Upper lobe of left lung (tissue), 6 donors: ENCODE data around the gene ZSCAN21. TPM values are rescaled to one million over a fixed set of nuclear protein-coding genes. Genes with fewer than 3 reads are reported as not detected.

ENCODE experiments used
- ATAC-seq, 2 donors: fragments of 200-7000 bp; cut with Tn5 transposase; one replicate each; pipeline ENCODE4 v1.9.1; 2022; ENCODE audit warnings: mild to moderate bottlenecking in 2 of 2, moderate library complexity in 2 of 2; ENCODE audit not compliant: low FRiP score in 2 of 2
- DNase-seq, 2 donors: peaks; one replicate each; pipeline ENCODE4 v3.0.0-alpha.2; 2019 to 2020
- H3K27ac ChIP-seq, 4 donors: fragments of 200-600 bp; sonication (generic); one replicate each; pipeline ENCODE4 v1.5.1; 2016 to 2019
- H3K27me3 ChIP-seq, 4 donors: fragments of 200-600 bp; sonication (generic); one replicate each; pipeline ENCODE4 v1.5.1; 2017 to 2019
- H3K36me3 ChIP-seq, 4 donors: fragments of 200-600 bp; sonication (generic); one replicate each; pipeline ENCODE4 v1.5.1; 2016 to 2019
- H3K4me1 ChIP-seq, 4 donors: fragments of 200-600 bp; sonication (generic); one replicate each; pipeline ENCODE4 v1.5.1; 2018 to 2019
- H3K4me3 ChIP-seq, 4 donors: fragments of 200-600 bp; sonication (generic); one replicate each; pipeline ENCODE4 v1.5.1; 2017 to 2019; ENCODE audit warnings: mild to moderate bottlenecking in 2 of 4, moderate library complexity in 1 of 4
- H3K9me3 ChIP-seq, 4 donors: fragments of 200-600 bp; sonication (generic); one replicate each; pipeline ENCODE4 v1.5.1; 2018 to 2019
- CTCF ChIP-seq, 6 experiments: fragments of 450-650 bp in 4 of 6; fragments of 200-600 bp in 2 of 6; sonication (generic) in 2 of 6; IDR thresholded peaks; one replicate each; pipeline ENCODE4 v1.5.1; 2016 to 2019; ENCODE audit warnings: antibody characterized with exemption in 6 of 6
- EP300 ChIP-seq, 4 donors: sonication (generic); formaldehyde crosslinking; IDR thresholded peaks; one replicate each; pipeline ENCODE4 v1.5.1; 2017; ENCODE audit warnings: antibody characterized with exemption in 4 of 4, control low read depth in 2 of 4
- POLR2A ChIP-seq, 4 donors: fragments of 450-650 bp; IDR thresholded peaks; one replicate each; pipeline ENCODE4 v1.5.1; 2016 to 2017; ENCODE audit warnings: antibody characterized with exemption in 4 of 4, mild to moderate bottlenecking in 2 of 4
- POLR2AphosphoS5 ChIP-seq, 2 donors: sonication (generic); formaldehyde crosslinking; IDR thresholded peaks; one replicate each; pipeline ENCODE4 v1.5.1; 2017; ENCODE audit warnings: antibody characterized with exemption in 2 of 2
- WGBS, 2 donors: methylation state at CpG; one replicate each; pipeline ENCODE4 v1.1.5; 2017 to 2018; 5-methylcytosine and 5-hydroxymethylcytosine counted together
- total RNA-seq, 6 donors: library from RNA; depleted of rRNA in 4 of 6; stranded (reverse); fragments of >200 nt in 4 of 6; gene quantifications; one replicate each; pipeline versions ENCODE4 v1.1.0 to v1.2.1, GENCODE V29; 2016 to 2021
- donor health status: DM: no; HTN: no; CAD: no; lungs with moderate emphysema.
- donor health status: DM: no; HTN: yes; CAD: no; lungs with severe emphysema.

ZSCAN21 gene
- total RNA-seq, 6 donors from 2014 or later = 8.6 to 17.8 (median 10.8) TPM

GRCh38 chr7:100071018-100071723 lies 21.6 kb downstream of the ZSCAN21 start:
- no peaks in the 10 kb centered on the region for H3K27me3 ChIP-seq
- DNase-seq (no peak), ATAC-seq (no peak)
- peaks cover 0 to 3% (median under 1%) of the 10 kb centered on the region in 4 donors for H3K4me1 ChIP-seq
- no peak overlapping the region for H3K4me3 ChIP-seq
- H3K9me3 ChIP-seq = peaks cover 22 to 28% (median 27%) of the 10 kb centered on the region in 4 donors
- WGBS, 2 donors = 95 to 96% methylated on average over 11 of the region's 11 CpGs
- peaks cover 49 to 82% (median 73%) of the 10 kb centered on the region in 4 donors for H3K36me3 ChIP-seq
- TF ChIP-seq POLR2AphosphoS5 (IDR thresholded peaks at IDR 0.05) = no peak
- TF ChIP-seq CTCF (IDR thresholded peaks at IDR 0.05) = no peak
- TF ChIP-seq EP300 (IDR thresholded peaks at IDR 0.05) = no peak
- TF ChIP-seq POLR2A (IDR thresholded peaks at IDR 0.05) = no peak
- H3K27ac ChIP-seq = no peak overlapping the region

GRCh38 chr7:100072462-100072861 lies 22.9 kb downstream of the ZSCAN21 start:
- peaks cover 57 to 87% (median 84%) of the 10 kb centered on the region in 4 donors for H3K36me3 ChIP-seq
- WGBS, 2 donors = 95 to 97% methylated on average over 10 of the region's 10 CpGs
- no peak overlapping the region for H3K27ac ChIP-seq
- no peak for DNase-seq
- H3K4me1 ChIP-seq = no peaks in the 10 kb centered on the region
- H3K9me3 ChIP-seq = peaks cover 22 to 28% (median 27%) of the 10 kb centered on the region in 4 donors
- TF ChIP-seq CTCF (IDR thresholded peaks at IDR 0.05) (no peak), POLR2AphosphoS5 (IDR thresholded peaks at IDR 0.05) (no peak), POLR2A (IDR thresholded peaks at IDR 0.05) (no peak)
- ATAC-seq = no peak
- H3K27me3 ChIP-seq = no peaks in the 10 kb centered on the region
- no peak overlapping the region for H3K4me3 ChIP-seq

DNA sequence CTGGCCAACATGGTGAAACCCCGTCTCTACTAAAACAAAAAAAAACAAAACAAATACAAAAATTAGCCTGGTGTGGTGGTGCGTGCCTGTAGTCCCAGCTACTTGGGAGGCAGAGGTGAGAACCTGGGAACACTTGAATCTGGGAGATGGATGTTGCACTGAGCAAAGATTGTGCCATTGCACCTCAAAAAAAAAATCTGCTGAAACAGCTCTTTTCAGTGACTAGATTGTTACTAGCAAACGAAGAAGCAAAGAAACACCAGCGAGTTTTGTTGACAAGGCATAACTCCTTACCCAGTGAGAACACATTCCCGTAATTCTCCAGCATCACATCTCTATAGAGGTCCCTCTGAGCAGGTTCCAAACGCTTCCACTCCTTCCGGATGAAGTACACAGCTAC lies 25.3 kb downstream of the ZSCAN21 start:
- WGBS, 2 donors = 95% methylated on average over 7 of the region's 7 CpGs

GRCh38 chr7:100075418-100075817 lies 25.8 kb downstream of the ZSCAN21 start:
- TF ChIP-seq CTCF (IDR thresholded peaks at IDR 0.05) (no peak), EP300 (IDR thresholded peaks at IDR 0.05) (no peak), POLR2A (IDR thresholded peaks at IDR 0.05) (no peak), POLR2AphosphoS5 (IDR thresholded peaks at IDR 0.05) (no peak)
- H3K27ac ChIP-seq = no peak overlapping the region
- WGBS, 2 donors = 93 to 94% methylated on average over 5 to 6 of the region's 6 CpGs
- H3K4me3 ChIP-seq = no peak overlapping the region
- no peak for DNase-seq
- H3K9me3 ChIP-seq = peaks cover 18 to 26% (median 24%) of the 10 kb centered on the region in 4 donors
- H3K27me3 ChIP-seq = no peaks in the 10 kb centered on the region
- H3K4me1 ChIP-seq = peaks cover 3 to 20% (median 11%) of the 10 kb centered on the region in 4 donors
- peaks cover 57 to 94% (median 72%) of the 10 kb centered on the region in 4 donors for H3K36me3 ChIP-seq
- ATAC-seq = no peak

More for the DNA sequence above, 25.3 kb downstream of the ZSCAN21 start:
- DNase-seq = no peak
- Histone ChIP-seq H3K9me3 (peaks cover 22 to 28% (median 27%) of the 10 kb centered on the region in 4 donors), H3K4me1 (peaks cover 0 to 14% (median 5%) of the 10 kb centered on the region in 4 donors), H3K27me3 (no peaks in the 10 kb centered on the region), H3K4me3 (no peak overlapping the region), H3K36me3 (peaks cover 57 to 98% (median 78%) of the 10 kb centered on the region in 4 donors), H3K27ac (no peak overlapping the region)
- no peak for TF ChIP-seq EP300 (IDR thresholded peaks at IDR 0.05)
- no peak for TF ChIP-seq CTCF (IDR thresholded peaks at IDR 0.05)
- no peak for TF ChIP-seq POLR2A (IDR thresholded peaks at IDR 0.05)
- no peak for TF ChIP-seq POLR2AphosphoS5 (IDR thresholded peaks at IDR 0.05)
- ATAC-seq = no peak
